Measurements from ENCODE around the gene PTTG2. TPM values are rescaled to one million over a fixed set of nuclear protein-coding genes. Genes with fewer than 3 reads are reported as not detected.

PTTG2 gene
- polyA plus RNA-seq, 4 donors = 0.10 TPM; not detected in 3

DNA sequence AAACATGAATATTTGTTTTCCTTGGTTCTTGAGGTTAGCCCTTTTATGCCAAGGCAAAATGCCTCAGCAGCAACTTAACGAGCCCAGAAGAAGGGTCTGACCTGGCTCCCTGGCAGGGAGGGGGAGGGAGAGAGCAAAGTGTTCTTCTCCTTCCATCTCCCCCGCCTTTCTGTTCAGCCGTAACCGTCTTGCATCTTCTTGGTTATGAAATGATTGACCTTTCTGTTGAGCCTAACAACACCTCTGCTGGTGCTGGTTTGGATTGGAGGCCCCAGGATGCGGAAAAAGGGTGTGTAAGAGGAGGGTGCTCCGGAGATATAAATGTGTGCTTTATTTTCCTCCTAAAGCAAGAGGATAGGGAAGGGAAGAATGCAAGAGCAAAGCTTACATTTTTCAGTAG is 44.7 kb downstream of the PTTG2 start:
- DNase-seq (ENCODE audit: low read depth in 4 of 4, low spot score in 3 of 4) = no peak

DNA sequence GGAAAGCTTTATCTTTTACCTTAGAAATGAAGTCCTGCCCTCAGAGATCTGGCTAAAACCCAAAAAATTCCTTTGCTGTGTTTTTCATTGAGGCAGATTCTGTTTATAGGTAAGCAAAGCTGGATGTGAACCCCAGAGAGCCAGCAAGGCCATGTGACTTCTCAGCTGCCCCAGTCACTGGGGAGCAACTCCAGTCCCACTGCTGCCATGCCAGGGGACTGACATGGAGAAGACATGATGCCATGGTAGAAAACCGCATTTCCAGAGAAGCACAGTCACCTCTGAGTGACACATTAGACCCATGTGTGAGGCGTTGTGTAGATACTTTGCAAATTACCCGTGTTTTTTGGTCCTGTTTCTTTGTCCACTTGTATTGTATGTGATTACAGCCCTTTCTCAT is 45.4 kb downstream of the PTTG2 start:
- no peak for DNase-seq (ENCODE audit: low read depth in 4 of 4, low spot score in 3 of 4)

DNA sequence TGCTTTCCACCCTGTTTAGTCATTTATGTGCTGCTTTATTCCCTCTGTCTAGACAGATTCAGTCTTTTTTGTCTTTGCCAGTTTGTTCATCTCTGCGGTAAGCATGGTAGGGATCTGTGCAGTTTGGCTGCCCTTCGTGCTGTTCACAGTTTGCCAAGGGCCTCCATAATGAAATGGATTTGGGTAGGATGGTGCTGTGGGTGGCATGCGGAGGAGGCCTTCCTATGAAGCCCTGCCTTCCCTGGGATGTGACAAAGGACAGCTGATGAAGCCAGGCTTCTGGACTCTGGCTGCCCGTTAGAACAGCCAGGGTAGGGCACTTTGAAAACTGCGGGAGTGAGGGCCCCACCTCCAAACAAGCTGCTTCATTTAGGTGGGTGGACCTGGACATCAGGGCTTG is 47.4 kb downstream of the PTTG2 start:
- no peak for DNase-seq (ENCODE audit: low read depth in 4 of 4, low spot score in 3 of 4)

DNA sequence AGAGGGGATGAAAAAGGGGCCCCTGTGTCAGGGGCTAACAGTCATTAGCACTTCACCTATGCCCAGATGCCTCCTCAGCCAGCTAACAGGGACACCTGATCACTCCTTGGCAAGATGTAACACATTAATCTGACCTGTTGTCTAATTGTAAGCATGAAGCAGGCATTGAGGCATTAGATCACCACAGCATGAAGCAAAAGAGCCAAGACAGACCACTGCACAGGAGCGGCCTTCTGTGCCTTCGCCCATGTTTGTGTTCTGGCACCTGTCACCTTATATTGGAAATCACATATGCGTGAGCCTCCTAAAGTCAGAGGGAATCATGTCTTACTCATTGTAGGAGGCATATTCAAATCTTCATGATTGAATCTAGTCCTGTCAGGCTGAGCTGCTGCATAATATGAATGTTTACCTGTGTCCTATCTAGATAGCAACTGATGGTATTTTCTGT is 48.4 kb downstream of the PTTG2 start:
- no peak for DNase-seq (ENCODE audit: low read depth in 4 of 4, low spot score in 3 of 4)

DNA sequence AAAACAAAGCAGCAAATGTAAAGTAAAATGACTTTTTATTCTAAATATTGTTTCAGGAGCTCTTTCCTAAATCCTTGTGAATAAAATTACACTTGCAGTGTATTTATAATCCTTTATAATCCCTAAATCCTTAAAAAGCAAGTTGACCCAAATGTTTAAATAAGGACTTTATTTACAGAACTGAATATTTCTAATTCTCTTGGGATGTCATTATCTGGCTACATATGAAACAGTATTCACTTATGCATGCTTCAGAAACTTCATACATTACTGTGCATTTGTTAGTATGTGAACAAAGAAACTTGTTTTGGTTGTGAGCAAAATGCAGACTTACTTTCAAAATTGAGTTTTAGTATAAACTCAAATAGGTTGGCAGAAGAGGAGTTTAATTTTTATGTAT is 49.2 kb downstream of the PTTG2 start:
- no peak for DNase-seq (ENCODE audit: low read depth in 4 of 4, low spot score in 3 of 4)

DNA sequence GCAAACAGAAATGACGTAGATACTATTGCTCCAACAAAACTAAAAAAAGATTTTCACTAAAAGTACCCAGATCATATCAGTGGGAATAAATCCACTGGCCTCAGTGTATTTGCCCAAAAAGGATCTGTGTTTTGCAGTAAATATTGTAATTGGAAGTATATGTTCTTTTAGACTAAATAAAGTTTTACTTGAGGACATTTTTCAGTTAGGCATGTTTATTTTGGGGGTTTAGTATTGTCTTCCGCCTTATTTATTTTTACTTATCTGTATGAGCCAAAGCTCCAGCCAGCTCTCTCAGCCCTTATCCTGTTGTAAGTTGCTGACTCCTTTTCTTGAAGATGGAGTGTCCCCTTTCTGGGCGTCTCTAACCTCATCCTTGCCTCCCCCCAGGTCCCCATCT is 49.8 kb downstream of the PTTG2 start:
- DNase-seq (ENCODE audit: low read depth in 4 of 4, low spot score in 3 of 4) = no peak

Other genes starting within 250 kb of the PTTG2 start
- 10 to 100 TPM; 37.3 to 41.4 (median 39.3) TPM for gene PGM2, start 133.7 kb upstream of the PTTG2 start, polyA plus RNA-seq (ENCODE audit: insufficient read length in 4 of 4)
- gene TBC1D1, start 69.3 kb upstream of the PTTG2 start, polyA plus RNA-seq (ENCODE audit: insufficient read length in 4 of 4) = 100 to 1,000 TPM; 174 to 197 (median 180) TPM